Measurements from ENCODE around the gene PTBP3. TPM values are rescaled to one million over a fixed set of nuclear protein-coding genes. Genes with fewer than 3 reads are reported as not detected.

PTBP3 gene
- polyA plus RNA-seq, 12 donors: 14.7 to 38.2 (median 20.2) TPM; not detected in 1

DNA sequence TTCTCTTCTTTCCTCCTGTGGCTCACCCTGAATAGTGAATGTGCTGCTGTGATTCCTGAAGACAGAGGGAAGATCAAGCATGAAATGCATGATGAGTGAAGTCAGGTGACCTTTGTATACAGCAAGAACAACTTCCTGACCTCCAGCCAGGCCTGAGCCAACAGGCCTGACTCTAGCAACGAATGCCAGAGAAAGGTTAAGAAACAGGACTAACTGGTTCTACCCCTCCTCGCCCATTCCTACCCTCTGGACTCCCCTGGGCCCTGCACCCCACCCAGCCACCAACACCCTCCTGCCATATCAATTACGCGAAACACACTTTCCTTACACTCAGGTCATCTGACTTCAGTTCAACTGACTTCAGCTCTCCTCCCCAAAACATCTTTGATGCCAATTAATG, 163.2 kb downstream of the PTBP3 start:
- no peak for DNase-seq

DNA sequence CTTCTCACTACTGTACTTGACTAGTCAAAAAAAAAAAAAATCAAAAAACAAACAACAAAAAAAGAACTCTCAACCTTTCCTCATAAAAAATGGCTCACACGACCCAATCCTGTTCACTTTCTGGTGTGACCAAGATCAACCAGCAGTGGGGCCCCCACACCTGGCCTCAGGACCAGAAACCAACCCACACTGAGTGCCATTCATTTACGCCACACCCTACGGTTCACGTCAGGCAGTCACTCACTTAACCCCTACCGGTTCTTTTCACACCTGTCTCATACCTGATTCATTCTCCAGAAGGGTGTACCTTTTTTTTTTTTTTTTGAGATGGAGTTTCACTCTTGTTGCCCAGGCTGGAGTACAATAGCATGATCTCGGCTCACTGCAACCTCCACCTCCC, 164.1 kb downstream of the PTBP3 start:
- DNase-seq: no peak

DNA sequence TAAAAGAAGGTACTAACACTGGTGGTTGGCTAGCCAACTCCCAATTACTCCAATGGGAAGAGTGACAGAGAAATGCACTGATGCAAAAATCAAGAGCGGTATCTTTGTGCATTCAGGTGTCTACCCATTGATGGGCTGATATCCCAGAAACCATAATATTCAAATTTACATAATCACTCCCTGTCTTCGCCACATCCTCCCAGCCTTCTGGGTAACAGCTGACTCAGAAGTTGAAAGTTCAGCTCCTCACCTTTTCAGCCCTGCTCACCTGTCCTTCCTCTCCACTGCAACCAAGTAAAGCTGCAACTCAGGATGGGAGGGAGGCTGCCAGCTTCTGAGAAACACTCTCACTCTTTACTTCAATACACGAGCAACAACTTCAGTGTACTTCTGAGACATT, 165.2 kb downstream of the PTBP3 start:
- no peak for DNase-seq

Other genes with a start within 250 kb of the PTBP3 start
- 10 to 100 TPM in 6 of 12 donors, 1 to 10 TPM in 5, not detected in 1; 6.8 to 14.7 (median 11.7) TPM for gene SUSD1, start 158.3 kb downstream of the PTBP3 start, polyA plus RNA-seq (ENCODE audit: insufficient read length in 12 of 12)
- gene HSDL2, start 46.5 kb upstream of the PTBP3 start, polyA plus RNA-seq (ENCODE audit: insufficient read length in 12 of 12): 10 to 100 TPM in 11 of 12 donors, not detected in 1; 47.0 to 87.5 (median 77.1) TPM
- gene KIAA1958, start 153.2 kb upstream of the PTBP3 start, polyA plus RNA-seq (ENCODE audit: insufficient read length in 12 of 12): 1 to 10 TPM in 11 of 12 donors, not detected in 1; 2.9 to 5.8 (median 3.8) TPM